IPS-11a (cell line): ENCODE measurements around the gene SPDEF.

ENCODE experiments used
- H3K4me3 ChIP-seq: one replicate; pipeline ENCODE4 v1.5.1; 2013; ENCODE audit warnings: low read depth, low read length, control low read depth

The SPDEF gene

DNA sequence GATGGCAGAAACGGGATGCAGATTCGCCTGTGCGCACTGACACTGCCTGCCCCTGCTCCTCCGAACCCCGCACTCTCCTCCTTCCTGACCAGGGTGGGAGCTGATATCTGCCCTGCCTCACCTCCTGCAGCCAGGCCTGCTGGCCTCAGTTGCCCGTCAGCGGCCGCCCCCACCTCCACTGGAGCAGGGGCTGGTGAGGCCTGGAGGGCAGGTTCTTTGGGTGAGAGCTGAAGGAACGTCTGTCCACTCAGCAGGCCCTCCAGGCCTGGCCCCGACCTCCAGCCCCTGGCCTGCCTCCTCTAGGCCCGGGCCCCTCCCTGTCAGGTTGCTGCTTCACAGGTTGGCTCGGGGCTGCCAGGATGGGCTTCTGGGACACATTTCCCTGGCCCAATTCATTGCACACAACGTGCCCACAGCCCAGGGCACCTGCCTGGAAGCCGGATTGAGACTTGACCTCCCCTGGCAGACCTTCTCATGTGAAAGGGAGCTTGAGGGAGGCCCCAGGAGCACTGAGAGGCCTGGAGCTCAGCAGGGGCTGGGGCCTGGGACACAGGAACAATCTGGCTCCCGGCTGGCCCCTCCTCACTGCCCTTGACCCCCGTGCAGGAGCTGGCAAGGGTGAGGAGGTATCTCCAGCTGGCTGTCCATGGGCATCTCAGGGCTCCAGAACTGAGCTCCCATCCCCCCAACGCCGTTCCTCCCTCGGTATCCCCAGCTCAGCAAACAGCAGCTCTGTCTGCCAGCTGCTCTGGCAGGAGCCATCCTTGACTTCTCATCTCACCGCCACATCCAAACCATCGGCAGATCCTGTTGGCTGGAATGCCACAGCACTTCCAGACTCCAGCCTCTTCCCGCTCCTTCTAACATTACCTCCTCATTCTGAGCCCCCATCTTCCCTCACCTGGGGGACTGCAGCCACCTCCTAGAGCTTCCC is 39.5 kb downstream of the SPDEF start:
- H3K4me3 ChIP-seq = no peak overlapping the region

DNA sequence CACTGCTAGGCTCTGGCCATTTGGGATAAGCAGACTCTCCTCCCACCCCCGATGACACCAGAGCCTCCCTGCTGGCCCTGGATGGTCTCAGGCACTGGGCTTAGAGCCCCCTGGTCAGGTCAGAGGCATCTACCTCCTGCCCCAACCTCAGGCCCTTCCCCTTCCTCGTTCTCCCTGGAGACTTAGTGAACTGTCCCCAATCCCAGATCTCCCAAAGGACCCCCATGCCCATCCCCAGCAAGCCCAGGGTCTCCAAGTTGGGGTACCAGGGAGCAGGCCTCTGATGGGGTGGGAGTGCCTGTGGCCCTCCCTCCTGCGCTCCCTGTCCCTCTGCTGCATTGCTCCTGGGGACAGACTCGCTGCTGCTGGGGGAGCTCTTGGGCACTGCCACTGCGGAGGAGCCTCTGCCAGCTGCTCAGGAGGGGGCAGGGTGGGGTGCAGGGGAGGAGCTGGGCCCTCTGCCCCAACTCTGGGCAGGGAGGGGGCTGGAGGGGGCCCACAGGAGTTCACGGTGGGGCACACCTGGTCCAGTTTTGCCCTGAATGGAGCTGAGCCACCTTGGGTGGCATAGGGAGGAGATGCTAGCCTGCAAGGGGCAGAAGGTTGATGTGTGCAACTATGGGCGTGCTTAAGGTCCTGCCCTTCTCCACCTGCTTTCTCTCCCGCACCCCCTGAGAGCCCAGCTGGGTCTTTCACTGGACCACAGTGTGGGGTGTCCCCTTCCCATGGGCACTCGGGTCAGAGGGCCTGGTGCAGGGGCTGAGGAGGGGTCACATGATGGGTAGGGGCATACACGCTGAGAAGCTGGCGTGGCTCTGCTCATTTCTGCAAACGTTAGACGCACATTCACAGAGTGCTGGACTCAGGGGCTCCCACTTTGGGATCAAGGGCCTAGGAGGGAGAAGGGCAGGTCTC is 40.4 kb downstream of the SPDEF start:
- H3K4me3 ChIP-seq = no peak overlapping the region

DNA sequence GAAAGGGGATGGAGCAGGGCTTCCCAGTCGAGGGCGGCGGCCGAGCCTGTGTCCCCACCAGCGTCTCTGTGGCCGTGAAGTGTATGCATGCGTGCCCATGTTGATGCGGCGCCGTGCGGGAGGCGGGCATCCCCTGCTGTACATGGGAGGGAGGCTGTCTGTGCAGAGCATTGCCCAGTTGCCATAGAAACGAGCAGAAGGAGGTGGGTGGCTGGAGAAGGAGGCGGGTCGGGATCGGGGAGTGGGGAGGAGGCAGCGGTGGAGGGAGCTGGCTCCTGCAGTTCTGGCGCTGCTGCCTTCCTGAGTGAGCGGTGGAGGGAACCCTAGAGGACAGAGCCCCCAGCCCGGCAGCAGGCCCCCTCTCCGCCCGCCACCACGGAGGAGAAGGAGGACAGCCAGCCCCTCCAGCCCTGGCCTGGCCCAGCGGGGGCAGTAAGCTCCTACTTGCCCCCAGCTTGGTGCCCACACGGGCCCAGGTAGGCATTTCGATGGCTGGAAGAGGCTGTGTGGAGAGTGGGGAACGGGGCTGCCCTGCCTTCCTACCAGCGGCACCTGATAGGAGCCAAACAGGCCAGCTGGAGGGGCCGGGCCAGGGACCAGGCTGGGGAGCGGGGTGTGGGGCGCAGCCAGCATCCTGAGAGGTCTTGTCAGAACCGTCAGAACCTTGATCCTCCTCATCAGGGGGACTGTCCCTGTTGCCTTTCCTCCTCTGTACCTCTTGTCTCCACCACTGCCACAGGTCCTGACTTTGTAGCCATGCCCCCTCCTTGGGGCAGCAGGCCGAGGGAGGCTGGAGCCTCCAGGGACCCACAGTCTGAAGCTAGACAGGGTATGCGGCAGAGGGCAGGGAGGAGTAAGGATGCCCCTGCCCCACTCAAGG is 41.3 kb downstream of the SPDEF start:
- peak overlapping the region; percentile 59 for H3K4me3 ChIP-seq

DNA sequence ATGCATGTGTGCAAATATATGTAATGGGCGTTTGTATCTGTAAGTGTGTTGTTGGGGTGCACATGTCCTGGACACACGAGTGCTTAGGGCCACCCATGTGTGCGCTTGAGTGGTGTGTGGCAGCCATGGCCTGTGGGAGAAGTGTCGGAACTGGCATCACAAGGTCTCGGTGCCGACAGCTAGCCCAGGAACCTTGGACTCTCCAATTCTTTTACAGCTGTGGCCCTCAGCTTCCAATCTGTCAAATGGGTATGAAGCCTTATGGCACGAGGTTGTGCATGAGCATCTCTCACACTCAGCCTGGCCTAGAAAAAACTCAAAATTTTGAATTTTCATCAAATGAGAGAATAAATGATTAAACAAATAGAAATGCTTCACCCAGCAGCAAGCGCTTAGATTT is 42.0 kb downstream of the SPDEF start:
- peak overlapping the region; percentile 59 for H3K4me3 ChIP-seq

DNA sequence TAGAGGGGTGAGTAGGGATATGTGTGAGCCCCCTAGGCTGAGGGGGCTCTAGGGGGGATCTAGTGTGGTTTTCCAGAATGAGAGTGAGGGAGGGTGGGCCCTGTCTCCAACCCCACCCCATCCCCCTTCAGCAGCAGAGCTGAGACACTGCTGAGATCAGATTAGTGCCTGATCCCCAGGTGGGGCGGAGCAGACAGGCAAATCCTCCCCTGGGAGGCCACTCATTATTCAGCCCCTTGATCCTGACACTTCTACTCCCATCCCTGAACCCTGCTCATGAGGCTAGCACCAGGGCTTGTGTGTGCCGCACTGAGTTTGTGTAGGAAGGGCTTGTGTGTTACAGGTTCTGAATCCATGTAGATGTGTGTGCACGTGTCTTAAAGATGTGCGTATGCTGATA is 42.5 kb downstream of the SPDEF start:
- H3K4me3 ChIP-seq = no peak overlapping the region

DNA sequence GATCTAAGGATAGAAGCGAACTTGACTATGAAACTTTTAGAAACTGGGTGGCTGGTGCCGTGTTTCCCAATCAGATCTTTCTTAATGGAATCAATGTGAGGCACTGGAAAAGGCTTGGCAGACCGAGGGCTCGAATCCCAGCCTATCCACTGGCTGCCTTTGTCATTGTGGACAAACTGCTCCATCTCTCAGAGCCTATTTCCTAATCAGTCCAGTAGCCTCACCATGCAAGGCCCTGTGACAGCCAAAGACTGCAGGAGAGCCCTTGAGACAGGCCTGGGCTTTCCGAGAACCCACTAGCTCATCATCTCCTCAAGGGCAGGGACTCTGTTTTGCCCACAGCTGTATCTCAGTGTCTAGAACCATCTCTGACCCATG is 43.4 kb downstream of the SPDEF start:
- H3K4me3 ChIP-seq = no peak overlapping the region

DNA sequence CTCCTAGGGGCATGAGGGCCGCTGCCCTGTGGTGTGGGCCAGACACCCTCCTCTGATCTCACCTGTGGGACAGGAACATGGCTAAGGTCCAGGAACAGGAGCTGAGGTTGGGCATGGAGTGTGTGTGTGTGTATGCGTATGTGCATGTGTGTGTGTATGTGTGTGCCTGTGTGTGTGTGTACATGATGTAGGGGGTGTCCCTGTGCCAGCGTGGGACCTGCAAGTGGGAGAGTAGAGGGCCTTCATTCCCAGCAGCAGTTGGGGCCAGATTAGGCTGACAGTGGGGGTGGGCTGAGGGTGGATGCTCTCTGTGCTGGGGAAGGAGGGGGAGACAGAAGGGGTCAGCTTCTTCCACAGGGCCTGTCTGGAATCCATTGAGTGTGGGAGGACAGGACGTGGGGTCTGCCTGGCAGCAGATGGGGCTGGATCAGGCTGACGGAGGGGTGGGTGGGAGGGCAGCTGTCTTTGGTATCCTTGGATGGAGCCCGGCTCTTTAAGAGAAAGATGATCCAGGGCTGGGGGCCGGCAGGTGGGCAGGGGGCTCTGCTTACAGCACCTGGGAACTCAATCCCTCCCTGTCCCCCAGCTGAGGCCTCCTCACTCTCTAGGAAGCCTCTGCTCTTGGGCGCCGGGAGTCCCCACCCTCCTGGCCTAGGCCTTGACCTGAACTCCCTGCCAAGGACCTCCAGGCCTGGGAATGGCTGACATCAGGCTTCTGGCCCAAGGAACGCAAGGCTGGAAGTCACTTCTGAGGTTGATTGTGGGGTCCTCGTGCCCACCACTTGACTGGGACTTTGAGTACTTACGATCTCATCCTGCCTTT is 44.0 kb downstream of the SPDEF start:
- H3K4me3 ChIP-seq = no peak overlapping the region

DNA sequence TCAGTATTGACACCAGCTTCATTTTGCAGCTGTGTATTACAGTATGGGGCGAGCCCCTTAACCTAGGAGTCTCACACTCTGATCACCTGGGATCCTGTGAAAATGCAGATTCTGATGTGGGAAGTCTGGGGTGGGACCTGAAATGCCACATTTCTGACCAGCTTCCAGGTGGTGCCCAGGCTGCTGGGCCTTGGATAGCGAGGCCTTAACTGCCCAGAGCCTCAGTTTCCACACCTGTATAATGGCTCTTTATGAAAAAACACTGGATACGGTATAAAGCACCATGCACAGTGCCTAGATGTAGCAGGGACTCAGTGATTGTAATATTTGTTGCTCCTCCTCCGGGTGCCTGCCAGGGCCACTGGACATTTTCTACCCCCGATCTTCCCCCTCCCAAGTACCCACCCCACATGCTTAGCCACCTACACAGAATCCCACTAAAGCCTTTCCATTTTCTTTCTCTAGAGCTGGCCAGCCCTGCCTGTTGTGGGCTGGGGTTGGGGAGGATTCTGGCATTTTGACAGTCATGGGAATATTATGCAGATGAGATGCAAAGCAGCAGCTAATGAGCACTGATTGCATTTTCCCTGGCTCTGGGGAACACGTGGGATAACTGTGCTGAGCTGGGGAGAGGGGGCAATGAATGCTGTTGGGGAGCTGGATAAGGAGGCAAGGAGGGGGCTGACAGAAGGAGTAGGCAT is 44.8 kb downstream of the SPDEF start:
- no peak overlapping the region for H3K4me3 ChIP-seq

DNA sequence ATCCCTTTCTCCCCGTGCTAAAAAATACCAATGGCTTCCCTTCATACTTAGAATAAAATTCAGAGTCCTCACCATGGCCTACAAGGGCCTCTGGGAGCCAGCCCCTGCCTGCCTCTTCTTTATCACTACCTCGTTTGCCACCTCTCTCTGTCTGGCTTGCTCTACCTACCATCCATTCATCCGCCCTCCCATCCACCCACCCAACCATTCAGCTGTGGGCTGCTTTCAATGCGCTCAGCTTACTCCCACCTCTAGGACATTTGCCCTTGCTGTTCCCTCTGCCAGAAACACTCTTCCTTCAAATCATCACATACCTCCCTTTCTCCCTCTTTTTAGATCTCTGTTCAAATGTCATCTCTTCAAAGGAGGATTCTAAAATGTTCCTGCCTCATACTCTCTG is 45.8 kb downstream of the SPDEF start:
- no peak overlapping the region for H3K4me3 ChIP-seq

DNA sequence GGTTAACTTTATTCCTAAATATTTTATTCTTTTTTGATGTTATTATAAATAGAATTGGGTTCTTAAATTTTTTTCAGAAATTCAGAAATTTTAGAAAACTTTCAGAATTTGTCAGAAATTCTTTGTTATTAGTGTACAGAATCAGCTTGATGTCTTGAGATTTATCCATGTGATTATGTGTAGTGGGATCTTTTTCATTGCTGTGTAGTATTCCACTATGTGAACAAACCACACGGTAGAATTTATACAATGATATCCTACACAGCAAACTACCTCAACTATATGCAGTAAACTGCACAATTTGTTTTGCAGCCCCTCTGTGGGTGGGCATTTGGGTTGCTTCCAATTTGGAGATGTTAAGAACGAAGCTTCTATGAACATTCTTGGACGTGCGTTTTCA is 46.3 kb downstream of the SPDEF start:
- H3K4me3 ChIP-seq = no peak overlapping the region

DNA sequence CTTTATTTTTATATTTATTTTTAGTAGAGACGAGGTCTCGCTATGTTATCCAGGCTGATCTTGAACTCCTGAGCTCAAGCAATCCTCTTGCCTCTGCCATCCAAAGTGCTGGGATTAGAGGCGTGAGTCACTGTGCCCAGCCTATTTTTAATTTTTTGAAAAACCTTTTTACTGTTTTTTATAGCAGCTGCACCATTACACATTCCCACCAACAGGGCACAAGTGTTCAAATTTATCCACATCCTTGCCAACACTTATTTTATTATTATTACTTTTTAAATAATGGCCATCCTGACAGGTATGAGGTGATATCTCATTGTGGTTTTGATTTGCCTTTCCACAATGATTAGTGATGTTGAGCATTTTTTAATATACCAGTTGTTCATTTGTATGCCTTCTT is 47.7 kb downstream of the SPDEF start:
- H3K4me3 ChIP-seq = no peak overlapping the region

DNA sequence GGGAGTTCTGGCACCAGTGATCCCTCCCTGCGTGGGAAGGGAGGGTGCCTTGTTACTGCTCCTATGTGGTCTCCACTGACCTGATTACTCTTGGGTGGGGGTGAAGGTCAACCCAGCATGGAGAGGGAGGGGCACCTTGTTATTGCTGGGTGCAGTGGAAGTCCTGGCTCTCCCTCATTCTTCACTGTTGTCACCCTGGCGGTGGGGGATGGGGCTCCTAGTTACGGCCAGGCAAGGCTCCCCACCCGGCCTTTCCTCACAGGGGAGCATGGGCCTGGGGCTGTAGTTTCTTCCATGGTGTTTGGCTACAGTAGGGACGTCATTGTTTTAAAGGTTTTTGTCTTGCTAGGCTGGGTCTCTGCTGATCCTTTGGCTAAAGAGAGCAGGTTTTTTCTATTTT is 49.4 kb downstream of the SPDEF start:
- no peak overlapping the region for H3K4me3 ChIP-seq

DNA sequence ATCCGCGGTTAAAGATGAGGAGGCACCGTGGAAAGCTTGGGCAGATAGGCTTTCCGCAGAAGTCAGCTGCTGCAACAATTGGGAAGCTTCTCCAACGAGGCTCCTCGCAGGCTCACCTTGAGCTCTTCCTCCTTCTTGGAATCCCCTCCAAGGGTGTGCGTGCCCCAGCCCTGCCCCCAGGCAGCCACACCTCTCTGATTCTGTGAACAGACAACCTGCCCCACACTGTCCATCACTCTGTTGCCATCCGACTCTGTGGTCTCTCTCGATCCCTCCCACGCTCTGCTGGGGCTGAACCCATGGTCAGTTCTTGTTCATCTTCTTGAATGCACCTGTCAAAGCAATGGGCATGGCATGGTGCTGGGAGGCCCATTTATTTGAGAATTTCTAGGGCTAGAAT is 58.7 kb downstream of the SPDEF start:
- H3K4me3 ChIP-seq = no peak overlapping the region

DNA sequence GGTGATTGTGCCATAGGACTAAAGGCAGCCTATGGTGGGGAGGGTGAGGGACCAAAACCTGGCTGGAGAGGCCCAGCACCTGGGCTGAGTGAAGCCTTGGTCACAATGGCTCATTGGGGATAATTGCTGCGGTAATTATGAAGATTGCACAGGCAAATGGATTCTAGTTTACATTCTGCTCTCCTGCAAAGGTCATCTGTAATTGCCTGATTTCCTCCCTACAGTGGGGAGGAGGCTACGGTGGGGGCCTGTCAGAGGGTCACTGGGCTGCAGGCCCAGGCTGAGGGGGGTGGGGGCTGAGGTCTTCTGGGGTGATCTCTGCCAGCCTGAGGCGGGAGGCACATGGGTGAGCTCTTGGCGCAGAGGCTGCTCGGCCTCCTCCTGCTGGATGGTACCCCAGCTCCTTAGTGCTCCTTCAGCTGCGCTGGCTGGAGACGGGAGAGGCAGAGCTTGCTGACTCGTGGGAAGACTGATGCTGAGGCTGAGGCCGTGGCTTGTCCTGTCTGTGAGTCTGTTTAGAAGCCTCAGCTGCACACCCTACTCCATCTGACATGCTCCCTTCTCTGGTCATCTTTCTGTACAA is 59.9 kb downstream of the SPDEF start:
- no peak overlapping the region for H3K4me3 ChIP-seq

DNA sequence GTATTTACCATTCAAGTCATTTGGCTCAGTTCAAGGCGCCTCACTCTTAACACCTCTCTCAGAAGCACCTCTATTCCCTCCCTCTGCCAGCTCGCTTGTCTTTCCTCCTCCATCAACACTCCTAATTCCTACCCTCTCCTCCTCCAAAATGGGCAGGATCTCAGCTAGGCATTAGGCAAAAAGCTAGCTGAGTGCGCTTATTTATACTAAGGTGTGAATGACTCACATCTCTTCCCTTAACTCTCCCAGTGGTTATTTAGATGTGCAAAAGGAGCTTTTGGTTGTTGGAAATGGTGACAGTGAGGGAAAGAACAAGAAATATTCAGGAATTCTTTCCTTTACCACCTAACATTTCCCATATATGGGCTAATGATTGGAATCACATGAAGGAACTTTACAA is 61.2 kb downstream of the SPDEF start:
- no peak overlapping the region for H3K4me3 ChIP-seq

DNA sequence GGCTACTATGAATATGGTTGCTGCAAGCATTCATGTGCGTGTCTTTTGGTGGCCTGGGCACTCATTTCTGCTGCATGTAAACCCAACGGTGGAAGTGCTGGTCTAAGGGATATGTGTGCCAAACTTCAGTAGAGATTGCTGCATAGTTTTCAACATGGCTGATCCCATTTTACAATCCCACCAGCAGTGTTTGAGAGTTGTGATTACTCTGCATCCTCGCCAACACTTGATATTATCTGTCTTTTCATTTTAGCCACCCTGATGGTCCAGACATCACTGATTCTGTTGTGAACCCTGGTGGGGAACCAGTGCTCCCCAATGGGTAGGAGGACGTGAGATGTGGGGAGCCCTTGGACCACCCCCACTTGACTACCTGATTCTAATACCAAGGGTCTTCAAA is 62.8 kb downstream of the SPDEF start:
- no peak overlapping the region for H3K4me3 ChIP-seq

DNA sequence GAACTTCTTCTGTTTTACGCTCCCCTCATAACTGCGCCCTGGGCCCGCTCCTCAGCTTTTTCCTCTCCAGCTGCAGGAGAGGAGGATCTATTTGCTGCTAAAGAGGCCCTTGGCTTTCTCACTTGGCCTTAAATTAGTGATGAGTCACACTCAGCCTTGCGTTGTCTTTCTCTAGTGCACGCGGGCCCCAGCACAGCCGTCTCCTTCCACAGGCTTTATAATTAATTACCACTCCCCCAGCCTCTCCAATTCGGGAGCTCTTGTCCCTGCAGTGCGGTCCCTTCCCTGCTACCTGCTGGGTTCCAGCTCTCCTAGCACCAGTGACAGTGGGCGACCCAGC is 65.1 kb downstream of the SPDEF start:
- no peak overlapping the region for H3K4me3 ChIP-seq

DNA sequence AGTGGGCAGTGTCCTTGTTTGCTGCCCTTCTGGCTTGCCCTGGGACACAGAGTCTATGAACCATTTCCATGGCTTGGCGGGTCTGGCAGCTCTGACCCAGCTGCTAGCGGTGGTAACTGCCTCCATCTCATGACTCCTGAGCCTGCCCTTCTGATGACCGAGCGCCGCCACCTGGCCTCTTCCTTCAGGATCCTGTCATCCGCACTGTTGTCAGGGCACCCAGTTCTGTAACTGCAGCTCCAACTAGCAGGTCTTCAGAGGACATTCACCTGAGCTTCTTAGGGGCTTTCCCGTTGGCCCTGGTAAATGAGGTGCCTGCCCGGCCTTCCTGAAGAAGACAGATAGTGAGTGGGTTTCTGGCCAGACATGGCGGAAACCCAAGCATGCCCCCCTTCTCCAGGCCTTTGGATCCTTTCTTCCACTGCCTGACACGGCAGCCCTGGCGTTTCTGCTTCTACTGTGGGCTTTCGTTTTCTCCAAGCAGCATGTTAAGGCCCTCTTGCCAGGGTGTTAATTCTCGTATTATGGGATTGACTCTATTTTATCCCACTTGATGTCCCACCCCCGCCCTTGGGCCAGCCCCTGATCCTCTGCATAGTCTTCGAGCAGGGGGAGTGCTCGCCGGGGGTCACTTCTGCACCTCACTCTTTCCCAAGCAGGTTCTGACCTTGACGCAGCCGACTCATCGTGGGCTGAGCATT is 65.6 kb downstream of the SPDEF start:
- no peak overlapping the region for H3K4me3 ChIP-seq
